Measurements from ENCODE around the gene CENPX. TPM values are rescaled to one million over a fixed set of nuclear protein-coding genes. Genes with fewer than 3 reads are reported as not detected.

CENPX gene
- total RNA-seq, 1 donor from 2014 or later = 41.3 TPM

DNA sequence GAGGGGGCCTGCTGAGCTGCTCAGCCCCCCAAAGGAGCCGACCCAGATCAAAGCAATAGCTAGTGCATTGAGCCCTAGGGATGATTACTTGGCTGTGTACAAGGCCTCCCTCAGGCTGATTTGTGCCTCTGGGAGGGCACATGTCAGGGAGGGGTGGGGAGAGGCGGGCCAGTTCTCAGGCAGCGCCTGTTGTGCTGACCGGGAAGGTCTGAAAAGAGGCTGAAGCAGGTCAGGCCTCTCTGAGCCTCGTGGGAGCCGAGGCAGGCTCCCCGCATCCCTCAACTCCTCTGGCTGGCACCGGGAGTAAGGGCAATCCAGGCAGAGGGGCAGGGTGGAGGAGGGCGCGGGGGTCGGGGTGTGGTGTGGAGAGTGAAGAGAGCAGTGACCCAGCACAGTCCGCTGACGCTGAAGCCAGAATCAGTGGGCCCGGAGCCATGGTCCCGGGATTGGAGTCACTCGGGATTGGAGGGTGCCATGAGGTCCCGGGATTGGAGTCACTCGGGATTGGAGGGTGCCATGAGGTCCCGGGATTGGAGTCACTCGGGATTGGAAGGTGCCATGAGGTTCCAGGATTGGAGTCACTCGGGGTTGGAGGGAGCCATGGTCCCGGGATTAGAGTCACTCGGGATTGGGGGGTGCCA lies 11.8 kb upstream of the CENPX start:
- no peak for DNase-seq (ENCODE audit: low spot score in 2 of 2)
- Histone ChIP-seq H3K9me3 (no peaks in the 10 kb centered on the region), H3K36me3 (no peaks in the 10 kb centered on the region), H3K27ac (no peak overlapping the region), H3K27me3 (peaks cover 8% of the 10 kb centered on the region), H3K4me3 (no peak overlapping the region), H3K4me1 (peaks cover 21 to 34% of the 10 kb centered on the region in 2 donors)
- TF ChIP-seq, protein P1, sequence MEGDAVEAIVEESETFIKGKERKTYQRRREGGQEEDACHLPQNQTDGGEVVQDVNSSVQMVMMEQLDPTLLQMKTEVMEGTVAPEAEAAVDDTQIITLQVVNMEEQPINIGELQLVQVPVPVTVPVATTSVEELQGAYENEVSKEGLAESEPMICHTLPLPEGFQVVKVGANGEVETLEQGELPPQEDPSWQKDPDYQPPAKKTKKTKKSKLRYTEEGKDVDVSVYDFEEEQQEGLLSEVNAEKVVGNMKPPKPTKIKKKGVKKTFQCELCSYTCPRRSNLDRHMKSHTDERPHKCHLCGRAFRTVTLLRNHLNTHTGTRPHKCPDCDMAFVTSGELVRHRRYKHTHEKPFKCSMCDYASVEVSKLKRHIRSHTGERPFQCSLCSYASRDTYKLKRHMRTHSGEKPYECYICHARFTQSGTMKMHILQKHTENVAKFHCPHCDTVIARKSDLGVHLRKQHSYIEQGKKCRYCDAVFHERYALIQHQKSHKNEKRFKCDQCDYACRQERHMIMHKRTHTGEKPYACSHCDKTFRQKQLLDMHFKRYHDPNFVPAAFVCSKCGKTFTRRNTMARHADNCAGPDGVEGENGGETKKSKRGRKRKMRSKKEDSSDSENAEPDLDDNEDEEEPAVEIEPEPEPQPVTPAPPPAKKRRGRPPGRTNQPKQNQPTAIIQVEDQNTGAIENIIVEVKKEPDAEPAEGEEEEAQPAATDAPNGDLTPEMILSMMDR (IDR thresholded peaks at IDR 0.05) = no peak
- intact Hi-C loops (cut with DNase I) = no loop called here

DNA sequence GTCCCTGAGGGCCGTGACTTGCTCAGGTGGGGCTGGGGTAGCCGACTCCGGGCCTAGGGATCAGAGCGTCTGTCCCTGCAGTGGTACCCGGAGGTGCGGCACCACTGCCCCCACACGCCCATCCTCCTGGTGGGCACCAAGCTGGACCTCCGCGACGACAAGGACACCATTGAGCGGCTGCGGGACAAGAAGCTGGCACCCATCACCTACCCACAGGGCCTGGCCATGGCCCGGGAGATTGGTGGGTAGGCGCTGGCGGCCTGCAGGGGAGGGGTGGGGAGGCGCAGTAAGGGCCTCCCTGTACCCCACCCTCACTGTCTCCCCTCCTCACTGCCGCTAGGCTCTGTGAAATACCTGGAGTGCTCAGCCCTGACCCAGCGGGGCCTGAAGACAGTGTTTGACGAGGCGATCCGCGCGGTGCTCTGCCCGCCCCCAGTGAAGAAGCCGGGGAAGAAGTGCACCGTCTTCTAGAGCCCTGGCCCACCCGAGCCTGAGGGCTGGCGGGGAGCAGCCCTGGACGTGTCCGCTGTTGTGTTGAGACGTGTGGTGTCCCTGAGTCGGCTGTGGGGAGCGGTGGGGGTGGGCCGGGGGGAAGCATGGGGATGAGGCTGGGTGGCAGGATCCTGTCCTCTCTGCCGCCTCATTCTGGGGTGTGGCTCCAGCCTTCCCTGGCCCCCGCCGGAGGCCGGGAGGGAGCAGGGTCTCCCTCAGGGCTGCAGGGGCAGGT lies 10.8 kb upstream of the CENPX start:
- Histone ChIP-seq H3K4me1 (peaks cover 21 to 34% of the 10 kb centered on the region in 2 donors), H3K36me3 (no peaks in the 10 kb centered on the region), H3K9me3 (no peaks in the 10 kb centered on the region), H3K27ac (no peak overlapping the region), H3K4me3 (no peak overlapping the region), H3K27me3 (peaks cover 8% of the 10 kb centered on the region)
- TF ChIP-seq, protein P1 (IDR thresholded peaks at IDR 0.05) = no peak
- DNase-seq (ENCODE audit: low spot score in 2 of 2) = no peak
- intact Hi-C loops (cut with DNase I) = no loop called here

DNA sequence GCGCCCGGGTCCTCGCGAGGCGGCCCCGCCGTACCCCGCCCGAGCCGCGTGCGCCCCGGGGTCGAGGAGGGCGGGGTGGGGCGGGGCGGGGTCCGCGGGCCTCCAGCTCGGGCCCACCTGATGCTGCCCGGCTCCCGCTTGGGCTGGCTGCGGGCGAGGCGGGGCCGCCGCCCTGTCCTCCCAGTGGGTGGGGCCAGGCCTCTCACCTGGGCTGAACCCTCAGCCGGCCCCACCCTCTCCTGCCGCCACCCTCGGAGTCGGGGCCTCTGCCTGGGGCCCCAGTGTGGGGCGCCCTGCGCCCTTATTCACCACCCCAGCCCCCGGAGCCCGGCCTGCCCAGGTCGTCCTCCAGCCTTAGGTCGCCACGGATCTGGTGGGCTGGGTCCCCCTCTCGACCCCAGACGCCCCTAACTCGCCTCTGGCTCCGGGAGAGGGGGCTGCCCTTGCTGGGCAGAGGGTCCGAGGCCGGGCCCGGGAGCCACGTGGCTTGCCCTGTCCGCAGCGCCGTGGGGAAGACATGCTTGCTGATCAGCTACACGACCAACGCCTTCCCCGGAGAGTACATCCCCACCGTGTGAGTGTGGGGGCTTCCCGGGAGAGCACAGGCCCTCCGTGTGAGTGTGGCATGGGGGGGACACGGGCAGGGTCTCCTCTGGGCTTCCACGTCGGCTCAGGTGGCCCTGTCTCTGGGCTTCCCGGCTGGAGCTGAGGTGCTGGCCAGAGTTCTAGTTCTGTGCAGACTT lies 9.4 kb upstream of the CENPX start:
- DNase-seq (ENCODE audit: low spot score in 2 of 2) = no peak
- peaks cover 8% of the 10 kb centered on the region for H3K27me3 ChIP-seq
- peaks cover 21 to 30% of the 10 kb centered on the region in 2 donors for H3K4me1 ChIP-seq
- TF ChIP-seq, protein P1 (IDR thresholded peaks at IDR 0.05) = no peak
- no peaks in the 10 kb centered on the region for H3K9me3 ChIP-seq
- no peak overlapping the region for H3K27ac ChIP-seq
- H3K4me3 ChIP-seq = peak overlapping the region; percentile 14 to 45
- intact Hi-C loops (cut with DNase I) = no loop called here
- H3K36me3 ChIP-seq = no peaks in the 10 kb centered on the region

DNA sequence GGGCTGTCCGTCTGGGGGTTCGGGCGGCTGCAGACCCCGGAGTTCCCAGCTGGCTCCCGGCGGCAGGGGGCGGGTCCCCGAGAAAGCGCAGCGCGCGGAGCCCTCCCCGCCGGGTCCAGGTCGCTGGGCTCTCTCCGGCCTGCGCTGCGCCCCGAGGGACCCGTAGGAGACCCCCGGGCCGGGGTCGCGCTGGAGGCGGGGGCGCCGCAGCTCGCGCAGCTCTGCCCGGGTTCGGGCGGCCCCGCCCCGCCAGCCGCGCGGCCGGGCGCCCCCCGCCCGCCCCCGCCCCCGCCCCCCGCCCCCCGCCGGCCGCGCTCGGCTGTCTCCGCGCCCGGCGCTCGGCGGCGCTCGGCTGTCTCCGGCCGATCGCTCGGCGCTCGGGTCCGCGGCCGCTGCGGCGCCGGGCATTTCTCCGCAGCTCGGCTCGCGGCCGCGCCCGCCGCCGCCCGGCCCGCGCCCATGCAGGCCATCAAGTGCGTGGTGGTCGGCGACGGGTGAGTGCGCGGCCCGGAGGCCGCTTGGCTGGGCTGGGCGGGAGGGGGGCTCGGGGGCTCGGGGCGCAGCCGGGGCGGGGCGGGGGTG lies 8.7 kb upstream of the CENPX start, which contains the start of gene RAC3:
Gene RAC3, plus strand, starts transcription at position 376 of the 582 bp plus-strand sequence. Its CDS starts 84 bp downstream, at position 460.
- Histone ChIP-seq H3K4me1 (peaks cover 16 to 24% of the 10 kb centered on the region in 2 donors), H3K9me3 (no peaks in the 10 kb centered on the region), H3K4me3 (peak within 1 kb of the TSS; percentile 52 to 71), H3K27ac (no peak within 1 kb of the TSS), H3K27me3 (peaks cover 8% of the 10 kb centered on the region), H3K36me3 (no peaks in the 10 kb centered on the region)
- DNase-seq (ENCODE audit: low spot score in 2 of 2) = no peak
- intact Hi-C loops (cut with DNase I) = no loop called here
- TF ChIP-seq, protein P1 (IDR thresholded peaks at IDR 0.05) = no peak

DNA sequence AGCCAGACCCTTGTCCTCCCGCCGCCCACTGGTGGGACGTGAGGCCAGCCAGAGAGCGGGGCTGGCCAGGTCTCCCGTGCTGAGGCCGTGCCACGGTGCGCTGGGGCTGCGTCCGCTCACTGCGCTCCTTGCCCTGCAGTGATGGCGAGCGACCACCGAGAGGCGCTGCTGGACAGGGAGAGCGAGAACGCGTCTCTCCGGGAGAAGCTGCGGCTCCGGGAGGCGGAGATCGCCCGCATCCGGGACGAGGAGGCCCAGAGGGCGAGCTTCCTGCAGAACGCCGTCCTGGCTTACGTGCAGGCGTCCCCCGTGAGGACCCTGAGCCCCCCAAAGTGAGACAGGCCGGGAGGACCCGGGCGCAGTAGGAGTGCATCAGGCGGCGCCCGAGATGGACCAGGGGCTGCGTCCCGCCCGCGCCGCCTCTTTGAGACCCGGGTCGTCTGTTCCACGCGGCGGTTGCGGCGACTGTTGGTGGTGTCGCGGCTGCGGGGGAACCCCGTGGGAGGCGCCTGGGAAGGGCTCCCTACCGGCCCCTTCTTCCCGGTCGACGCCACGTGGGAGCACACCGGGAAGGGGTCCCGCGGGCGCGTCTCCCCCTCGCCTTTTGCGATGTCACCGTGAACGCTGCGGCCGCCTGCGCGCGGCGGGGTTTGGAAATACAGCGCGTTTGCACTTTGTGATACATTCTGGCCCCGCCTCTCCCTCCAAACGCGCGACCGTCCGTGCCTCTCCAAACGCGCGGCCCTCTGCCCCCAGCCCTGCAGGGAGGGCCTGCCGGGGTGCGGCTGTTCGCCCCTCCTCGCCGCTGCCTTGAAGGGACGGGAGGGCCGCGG lies 8.0 kb upstream of the CENPX start:
- Histone ChIP-seq H3K27me3 (peaks cover 8% of the 10 kb centered on the region), H3K4me1 (peaks cover 10 to 18% of the 10 kb centered on the region in 2 donors), H3K4me3 (peak overlapping the region; percentile 52 to 71), H3K27ac (no peak overlapping the region), H3K36me3 (no peaks in the 10 kb centered on the region), H3K9me3 (no peaks in the 10 kb centered on the region)
- peak in 1 of 2 donors; percentile 82 for DNase-seq (ENCODE audit: low spot score in 2 of 2)
- intact Hi-C loops (cut with DNase I) = loop anchor here (1.0 kb wide), 1 partner anchor 124 kb away; no protein-coding TSS in a partner anchor
- TF ChIP-seq, protein P1 (IDR thresholded peaks at IDR 0.05) = peak; percentile 92 to 98 (median 95)
